NOMO-1 (cell line): Measurements from ENCODE around the gene GPLD1.
A peak's percentile ranks its signal among the peaks of the same experiment; 100 is the strongest.

Source experiments
- DNase-seq, 2 experiments: peaks; one replicate each; lab custom pipeline; 2025; ENCODE audit not compliant: unreplicated experiment in 2 of 2; lab: John Stamatoyannopoulos, UW

The GPLD1 gene

DNA sequence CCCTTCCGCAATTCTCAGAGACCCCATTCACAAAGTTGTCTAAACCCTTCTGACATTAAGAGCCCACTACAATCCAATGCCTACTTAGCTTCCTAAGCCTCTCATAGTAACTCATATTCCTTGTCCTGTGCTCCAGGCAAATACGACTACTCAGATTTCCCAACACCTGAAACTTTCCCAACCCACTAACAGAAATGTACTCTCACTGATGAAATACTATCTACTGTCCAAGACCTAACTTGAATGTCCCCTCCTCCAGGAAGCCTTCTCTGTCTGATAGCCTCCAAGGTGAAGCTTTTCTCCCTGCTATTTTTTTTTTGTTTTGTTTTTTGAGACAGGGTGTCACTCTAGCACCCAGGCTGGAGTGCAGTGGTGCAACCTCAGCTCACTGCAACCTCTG, 30.4 kb downstream of the GPLD1 start:
- no peak for DNase-seq

- DNase-seq = peak in 1 of 2 experiments; percentile 30
Observed at GRCh38 chr6:24458134-24458533, 31.2 kb downstream of the GPLD1 start.

- DNase-seq = no peak
Observed at GRCh38 chr6:24455061-24455460, 34.3 kb downstream of the GPLD1 start.

DNA sequence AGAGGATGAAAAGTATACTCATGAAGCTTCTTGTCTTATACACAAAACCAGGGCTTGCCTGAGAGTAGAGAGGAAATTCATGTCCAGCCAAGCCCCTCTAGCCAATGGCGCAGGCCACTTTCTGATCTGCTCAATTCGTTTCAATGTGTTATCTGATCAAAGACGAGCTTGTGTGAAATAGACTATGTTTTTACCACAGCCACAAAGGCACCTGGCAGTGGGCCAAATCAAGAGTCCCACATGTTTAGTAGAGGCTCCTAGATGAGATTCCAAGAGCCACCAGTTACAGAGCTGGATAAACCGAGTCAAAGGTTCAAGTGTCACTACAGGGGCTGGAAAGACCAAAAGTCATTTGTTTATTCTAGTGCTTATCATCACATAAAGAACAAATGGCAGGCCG, 34.9 kb downstream of the GPLD1 start:
- no peak for DNase-seq

GRCh38 chr6:24453921-24454320, 35.5 kb downstream of the GPLD1 start:
- DNase-seq = no peak

- DNase-seq = no peak
Observed at GRCh38 chr6:24451581-24452388, 37.6 kb downstream of the GPLD1 start.

- peak in 1 of 2 experiments; percentile 24 for DNase-seq
Observed at GRCh38 chr6:24448828-24449525, 40.4 kb downstream of the GPLD1 start.

DNA sequence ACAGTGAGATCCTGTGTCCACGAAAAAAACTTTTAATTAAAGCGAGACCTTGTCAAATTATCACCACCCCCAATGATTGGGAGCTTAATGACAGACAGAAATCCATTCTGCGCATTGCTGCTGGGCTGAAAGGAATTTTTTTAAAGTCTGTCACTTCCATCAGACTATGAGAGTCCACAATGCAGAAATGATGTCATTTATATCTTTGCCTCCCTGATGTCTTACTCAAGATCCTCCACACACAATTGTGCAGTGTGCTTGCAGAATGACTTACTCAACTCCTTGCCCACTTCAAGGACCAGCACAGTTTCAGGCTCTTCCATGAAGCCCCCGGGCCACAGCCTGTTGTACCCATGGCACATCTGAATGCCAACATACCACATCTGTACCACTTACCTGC, 41.0 kb downstream of the GPLD1 start:
- no peak for DNase-seq

- DNase-seq = no peak
Observed at GRCh38 chr6:24446670-24447069, 42.7 kb downstream of the GPLD1 start.

DNA sequence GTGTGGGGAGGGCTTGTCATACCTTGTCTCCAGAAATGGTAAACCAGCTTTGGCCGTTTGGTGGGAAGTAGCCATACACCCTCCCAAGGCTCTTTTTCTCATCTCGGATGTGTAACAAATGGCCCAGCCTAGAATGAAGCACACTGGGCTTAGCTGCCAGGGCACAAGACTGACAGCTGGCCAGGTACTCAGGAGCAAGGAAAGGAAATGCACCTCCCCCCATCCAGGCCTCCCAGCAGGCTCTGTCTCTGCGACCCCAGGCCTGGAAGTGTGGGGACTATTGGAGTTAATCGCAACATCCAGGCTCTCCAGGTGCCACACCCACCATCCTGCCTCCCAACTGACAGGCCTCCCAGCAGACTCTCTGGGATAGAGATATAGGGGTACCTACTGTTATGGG, 43.7 kb downstream of the GPLD1 start:
- DNase-seq = no peak

GRCh38 chr6:24444588-24444987, 44.8 kb downstream of the GPLD1 start:
- DNase-seq = no peak

DNA sequence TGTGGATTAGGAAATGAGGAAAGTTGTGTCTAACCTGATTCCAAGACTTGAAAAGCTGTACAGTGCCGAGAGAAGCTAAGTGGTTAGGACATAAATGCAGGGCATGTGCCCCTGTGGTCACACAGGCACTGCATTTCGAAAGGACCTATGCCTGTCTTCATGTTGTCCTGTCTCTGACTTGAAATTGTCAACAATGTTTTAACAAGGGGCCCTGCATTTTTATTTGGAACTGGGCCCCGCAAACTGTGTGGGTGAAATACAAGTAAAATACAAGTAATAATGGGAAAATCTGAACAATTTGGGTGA, 47.8 kb downstream of the GPLD1 start:
- DNase-seq = no peak

DNA sequence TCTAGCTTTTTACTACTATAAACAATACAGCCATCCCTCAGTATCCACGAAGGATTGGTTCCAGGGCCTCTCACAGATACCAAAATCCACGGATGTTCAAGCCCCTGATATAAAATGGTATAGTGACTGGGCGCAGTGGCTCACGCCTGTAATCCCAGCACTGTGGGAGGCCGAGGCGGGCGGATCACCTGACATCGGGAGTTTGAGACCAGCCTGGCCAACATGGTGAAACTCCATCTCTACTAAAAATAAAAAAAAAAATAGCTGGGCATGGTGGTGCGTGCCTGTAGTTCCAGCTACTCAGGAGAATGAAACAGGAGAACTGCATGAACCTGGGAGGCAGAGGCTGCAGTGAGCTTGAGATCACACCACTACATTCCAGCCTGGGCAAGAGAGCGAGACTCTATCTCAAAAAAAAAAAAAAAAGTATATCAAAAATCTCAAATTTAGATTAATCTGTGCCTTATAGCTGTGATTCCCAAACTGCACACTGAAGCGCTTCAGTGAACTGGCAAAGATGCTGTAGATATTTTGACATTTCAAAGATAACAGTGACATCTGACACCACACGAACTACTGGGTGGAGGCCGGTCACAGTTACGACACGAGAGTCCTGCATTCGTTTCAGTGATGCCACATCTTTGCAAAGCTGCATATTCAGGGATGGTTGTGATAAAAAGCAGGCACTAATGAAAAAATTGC, 48.3 kb downstream of the GPLD1 start:
- DNase-seq = no peak

DNA sequence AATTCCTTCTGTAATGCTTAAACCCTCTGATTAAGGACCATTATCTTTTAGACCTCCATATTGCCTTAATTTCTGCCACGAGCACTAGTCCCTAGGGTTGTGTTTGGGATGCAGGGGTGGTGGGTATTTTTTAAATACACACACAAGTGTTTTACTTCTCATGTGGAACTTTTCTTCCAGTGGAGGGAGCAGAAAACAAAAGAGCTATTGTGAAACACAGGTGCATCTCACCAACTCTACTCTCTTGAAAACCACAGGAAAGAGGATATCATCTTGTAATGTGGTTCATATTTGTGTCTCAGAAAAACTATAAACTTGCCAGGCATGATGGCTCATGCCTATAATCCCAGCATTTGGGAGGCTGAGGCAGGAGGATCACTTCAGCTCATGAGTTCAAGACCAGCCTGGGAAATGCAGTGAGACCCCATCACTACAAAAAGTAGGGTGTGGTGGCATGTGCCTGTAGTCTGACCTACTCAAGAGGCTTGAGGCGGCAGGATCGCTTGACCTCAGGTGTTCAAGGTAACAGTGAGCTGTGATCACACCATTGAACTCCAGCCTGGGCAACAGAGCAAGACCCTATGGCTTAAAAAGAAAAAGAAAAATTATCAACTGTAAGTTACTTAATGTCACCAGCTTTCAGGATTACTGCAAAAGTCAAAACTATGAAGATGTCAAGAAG, 49.4 kb downstream of the GPLD1 start:
- no peak for DNase-seq

GRCh38 chr6:24436979-24437378, 52.4 kb downstream of the GPLD1 start:
- no peak for DNase-seq

DNA sequence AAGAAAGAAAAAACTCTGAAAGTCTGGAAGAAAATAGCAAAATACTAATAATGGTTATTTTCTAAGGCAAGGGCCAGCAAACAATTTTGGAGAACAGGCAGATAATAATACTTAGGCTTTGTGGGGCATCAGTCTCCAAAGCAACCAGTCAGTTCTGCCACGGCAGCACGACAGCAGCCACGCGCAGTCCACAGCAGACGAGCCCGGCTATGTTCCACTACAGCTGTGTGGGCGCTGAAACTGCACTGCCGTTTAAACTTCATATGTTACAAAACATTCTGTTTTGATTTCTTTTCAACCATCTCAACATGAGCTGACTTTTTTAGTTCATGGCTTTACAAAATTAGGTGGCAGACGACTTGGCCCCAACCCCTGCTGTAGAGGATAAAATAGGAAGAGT, 56.8 kb downstream of the GPLD1 start:
- no peak for DNase-seq

- peak in 1 of 2 experiments; percentile 21 for DNase-seq
Observed at GRCh38 chr6:24431045-24431451, 58.3 kb downstream of the GPLD1 start.

GRCh38 chr6:24430086-24430485, 59.3 kb downstream of the GPLD1 start:
- no peak for DNase-seq

- DNase-seq = no peak
Observed at GRCh38 chr6:24429146-24429545, 60.2 kb downstream of the GPLD1 start.

GRCh38 chr6:24428615-24429014, 60.8 kb downstream of the GPLD1 start:
- DNase-seq = no peak

DNA sequence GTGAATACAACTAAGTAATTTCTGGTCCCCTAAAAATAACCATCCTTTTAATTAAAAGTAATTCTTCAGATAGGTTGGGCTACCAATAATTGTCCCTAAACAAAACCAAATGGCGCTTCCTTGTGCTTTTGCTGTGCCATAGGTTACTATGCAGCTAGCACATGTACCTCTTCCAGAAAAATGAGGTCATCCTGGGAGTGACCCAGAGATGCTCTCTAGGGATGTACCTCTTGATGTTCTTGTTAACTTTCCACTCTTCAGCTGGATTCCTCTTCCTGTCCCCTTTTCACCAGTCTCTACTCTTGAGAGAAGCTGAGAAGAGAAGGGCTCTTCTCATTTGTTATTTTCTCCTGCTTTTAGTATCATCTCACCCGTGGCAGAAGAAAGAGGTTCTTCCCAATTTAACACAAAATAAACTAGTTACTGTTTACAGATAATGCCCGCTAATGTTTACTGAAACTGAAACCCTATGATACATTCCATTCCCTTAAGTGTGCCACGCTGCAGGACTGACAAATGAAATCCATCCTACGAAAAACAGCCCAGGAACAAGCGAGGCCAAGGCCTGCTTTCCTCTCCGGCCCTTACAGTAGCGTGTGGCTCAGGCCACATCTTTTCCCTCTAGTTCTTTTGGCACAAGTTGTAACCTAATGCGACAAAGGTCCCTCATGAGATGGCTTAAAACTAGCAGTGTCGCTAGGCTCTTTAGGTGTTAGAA, 62.5 kb downstream of the GPLD1 start:
- DNase-seq = no peak
